K562 (cell line): ENCODE measurements around the gene SERPINB4. TPM values are rescaled to one million over a fixed set of nuclear protein-coding genes. Genes with fewer than 3 reads are reported as not detected.

Experiments used
- ATAC-seq: fragments of 200-7000 bp; cut with Tn5 transposase; 3 replicates; pipeline ENCODE4 v1.9.1; 2020; ENCODE audit warnings: moderate library complexity
- BruUV-seq: library from RNA; stranded (reverse); fragments of 400-500 nt; replicated peaks from 2 replicates; lab custom pipeline; 2021; lab: Mats Ljungman, UMichigan
- CTCF ChIA-PET: fragments of 300-600 bp; formaldehyde crosslinking; extraction: SDS; loops from one replicate; lab custom pipeline; 2021; ENCODE audit warnings: low intra/inter-chr PET ratio; lab: Yijun Ruan, JAX
- POLR2A ChIA-PET: fragments of 300-600, 350-650 bp; sonication (Branson Sonifier 250); formaldehyde crosslinking; extraction: SDS; loops from one replicate; lab custom pipeline; 2021; ENCODE audit warnings: antibody characterized with exemption, inconsistent platforms; lab: Yijun Ruan, JAX
- DNase-seq, 4 experiments: peaks; one replicate each; pipeline versions ENCODE4 v3.0.0 to v3.0.0-alpha.2; 2011 to 2018; ENCODE audit warnings: low spot score in 3 of 4, mixed read lengths in 3 of 4; ENCODE audit errors: extremely low read depth in 1 of 4
- FAIRE-seq: peaks from 2 replicates; lab custom pipeline; 2011; peaks lifted over from hg19 to GRCh38; lab: Jason Lieb, UNC
- H2AFZ ChIP-seq: 2 replicates; pipeline ENCODE4 v1.6.0; 2011; ENCODE audit warnings: low read depth, low read length, control low read depth, inconsistent platforms
- H3K27ac ChIP-seq: fragments of 200-600 bp; 3 replicates; pipeline ENCODE4 v1.8.0; 2011; ENCODE audit warnings: low read depth, mild to moderate bottlenecking, control low read depth, inconsistent platforms, low read length, moderate library complexity, mixed read lengths; ENCODE audit errors: extremely low read depth
- H3K27me3 ChIP-seq, 2 experiments: fragments of 300-600 bp in 1 of 2; 2 replicates in 1 of 2; 3 replicates in 1 of 2; pipeline versions ENCODE4 v1.6.0 to v1.8.0; 2011; ENCODE audit warnings: inconsistent platforms in 2 of 2, low read length in 2 of 2, mild to moderate bottlenecking in 1 of 2, mixed read lengths in 1 of 2, moderate library complexity in 1 of 2; ENCODE audit not compliant: control insufficient read depth in 2 of 2, insufficient read depth in 2 of 2
- H3K36me3 ChIP-seq: fragments of 300-600 bp; 3 replicates; pipeline ENCODE4 v1.8.0; 2011; ENCODE audit warnings: mild to moderate bottlenecking, low read length, inconsistent platforms; ENCODE audit not compliant: control insufficient read depth, insufficient read depth
- H3K4me1 ChIP-seq, 2 experiments: fragments of 200-600 bp in 1 of 2; replicated peaks in 1 of 2; 2 replicates in 1 of 2; 3 replicates in 1 of 2; pipeline versions ENCODE4 v1.5.1 to v1.8.0; 2011; ENCODE audit warnings: inconsistent platforms in 2 of 2, low read length in 2 of 2, mild to moderate bottlenecking in 1 of 2, mixed read lengths in 1 of 2, moderate library complexity in 1 of 2; ENCODE audit not compliant: control insufficient read depth in 2 of 2, insufficient read depth in 2 of 2
- H3K4me2 ChIP-seq: 2 replicates; pipeline ENCODE4 v1.6.1; 2011; ENCODE audit warnings: low read length, control low read depth, inconsistent platforms, mixed read lengths; ENCODE audit not compliant: insufficient read depth
- H3K4me3 ChIP-seq: fragments of 200-600 bp; sonication (generic), shearing (Covaris generic); 2 replicates; pipeline ENCODE4 v1.5.1; 2016; ENCODE audit warnings: control low read depth, inconsistent platforms
- H3K79me2 ChIP-seq: fragments of 200-600 bp; 3 replicates; pipeline ENCODE4 v1.8.0; 2011; ENCODE audit warnings: low read length, inconsistent platforms; ENCODE audit not compliant: control insufficient read depth, insufficient read depth
- H3K9ac ChIP-seq, 2 experiments: 2 replicates each; pipeline versions ENCODE4 v1.6.0 to v1.6.1; 2011; ENCODE audit warnings: low read depth in 2 of 2, low read length in 2 of 2, control low read depth in 1 of 2, inconsistent platforms in 1 of 2, mild to moderate bottlenecking in 1 of 2, mixed read lengths in 1 of 2; ENCODE audit not compliant: insufficient read depth in 1 of 2
- H3K9me1 ChIP-seq: one replicate; pipeline ENCODE4 v1.6.0; 2011; ENCODE audit warnings: inconsistent platforms, mild to moderate bottlenecking, low read length, moderate library complexity; ENCODE audit not compliant: control insufficient read depth, insufficient read depth
- H3K9me3 ChIP-seq: replicated peaks from 2 replicates; pipeline ENCODE4 v1.5.1; 2011; ENCODE audit warnings: low read depth, low read length, inconsistent platforms; ENCODE audit not compliant: control insufficient read depth, insufficient read depth
- H4K20me1 ChIP-seq: replicated peaks from 2 replicates; pipeline ENCODE4 v1.6.1; 2011; ENCODE audit warnings: low read length, inconsistent platforms, mixed read lengths; ENCODE audit not compliant: control insufficient read depth, insufficient read depth
- CREB5 ChIP-seq: fragments of 250-450 bp; sonication (Bioruptor Pico); IDR thresholded peaks from 2 replicates; pipeline ENCODE4 v1.5.0; 2020; ENCODE audit warnings: mild to moderate bottlenecking
- SRSF3 ChIP-seq: fragments of 200-400 bp; formaldehyde crosslinking; IDR thresholded peaks from 2 replicates; pipeline ENCODE4 v1.6.1; 2016; ENCODE audit warnings: mild to moderate bottlenecking, low read length, moderate library complexity; ENCODE audit not compliant: insufficient read depth
- YBX1 ChIP-seq: fragments of 450-650 bp; IDR thresholded peaks from 2 replicates; pipeline ENCODE4 v1.7.1; 2016; ENCODE audit warnings: mild to moderate bottlenecking
- ZBTB8A ChIP-seq: fragments of 450-650 bp; IDR thresholded peaks from 2 replicates; pipeline ENCODE4 v1.6.1; 2018; ENCODE audit warnings: mild to moderate bottlenecking, moderate library complexity; ENCODE audit not compliant: partially characterized antibody
- ZNF507 ChIP-seq: conservative IDR thresholded peaks from 2 replicates; pipeline ENCODE4 v1.6.1; 2017; ENCODE audit warnings: missing genetic modification characterization, missing compliant biosample characterization
- ZSCAN32 ChIP-seq: fragments of 450-650 bp; formaldehyde crosslinking; IDR thresholded peaks from 2 replicates; pipeline ENCODE4 v1.4.0; 2020; ENCODE audit warnings: mild to moderate bottlenecking, moderate library complexity
- WGBS: fragments of 100-300 bp; shearing (Covaris generic); methylation state at CpG from one replicate; pipeline ENCODE4 v1.1.6; 2016; ENCODE audit warnings: low coverage, mixed read lengths; ENCODE audit not compliant: insufficient coverage; ENCODE audit errors: missing lambda C conversion rate; 5-methylcytosine and 5-hydroxymethylcytosine counted together
- in situ Hi-C: fragments of 300-500 bp; cut with MboI; formaldehyde crosslinking; loops from 4 replicates; pipeline ENCODE4 v1.15.0; 2018; ENCODE audit warnings: inconsistent platforms, mixed read lengths
- intact Hi-C: fragments of 100-400 bp; cut with micrococcal nuclease; formaldehyde crosslinking; loops from 2 replicates; pipeline ENCODE4 v1.14.2; 2022
- polyA plus RNA-seq, 8 experiments: library from polyadenylated mRNA; depleted of rRNA in 4 of 8; stranded (reverse) in 5 of 8; unstranded in 3 of 8; fragments of >200 nt; fragmentation: Nextera tagmentation in 2 of 8; fragmentation: Illumina TruSeq in 1 of 8; extraction: Ambion mirVana in 2 of 8; extraction: Trizol in 1 of 8; gene quantifications; 2 replicates each; pipeline versions ENCODE4 v1.2.1 to v1.2.3, GENCODE V29; 2011 to 2014; ENCODE audit warnings: inconsistent platforms in 1 of 8, missing spikeins in 1 of 8
- total RNA-seq, 7 experiments: library from RNA; depleted of rRNA in 6 of 7; stranded (reverse); fragments of >200 nt in 6 of 7; fragmentation: Illumina TruSeq in 2 of 7; extraction: Trizol in 2 of 7; gene quantifications; 2 replicates each; pipeline versions ENCODE4 v1.2.1 to v1.2.3, GENCODE V29; 2011 to 2021; ENCODE audit warnings: low replicate concordance in 1 of 7

SERPINB4 gene
- total and polyA plus RNA-seq, 9 of the 15 experiments (the other 6 are each of a cell fraction or from before 2014, with no cell fraction given), result not detected

GRCh38 chr18:63591725-63592124, 52.3 kb downstream of the SERPINB4 start (continued):
- TF ChIP-seq YBX1, result no peak

- Histone ChIP-seq H3K4me3 (no peak overlapping the region), H3K9ac (no peak overlapping the region), H3K79me2 (no peaks in the 10 kb centered on the region), H3K27ac (no peak overlapping the region), H4K20me1 (no peaks in the 10 kb centered on the region), H3K27me3 (no peaks in the 10 kb centered on the region), H3K9me3 (no peaks in the 10 kb centered on the region), H3K36me3 (no peaks in the 10 kb centered on the region), H3K9me1 (no peaks in the 10 kb centered on the region), H2AFZ (no peak overlapping the region), H3K4me1 (no peaks in the 10 kb centered on the region), H3K4me2 (no peak overlapping the region)
- ChIA-PET POLR2A (interaction anchor here (1.1 kb wide), 1 partner anchor 11 kb away, joined by 3 read pairs; no protein-coding TSS in a partner anchor), CTCF (no interaction called here)
- WGBS, result 0% methylated on average over 3 of the region's 3 CpGs
- no TSS peak for BruUV-seq
- DNase-seq, result no peak
- intact Hi-C loops (no loop called here), in situ Hi-C loops (no loop called here)
- no peak for FAIRE-seq
- no peak for TF ChIP-seq ZNF507 (tag)
- TF ChIP-seq ZSCAN32, result no peak
- TF ChIP-seq ZBTB8A, result no peak
- no peak for TF ChIP-seq CREB5 (CRISPR knock-in tag)
- TF ChIP-seq SRSF3, result no peak
- no peak for ATAC-seq
Observed at GRCh38 chr18:63590966-63591695, 52.9 kb downstream of the SERPINB4 start.
